IPS-11a (cell line): ENCODE results near the gene PTX4.

ENCODE experiments used
- H3K4me3 ChIP-seq: one replicate; pipeline ENCODE4 v1.5.1; 2013; ENCODE audit warnings: low read depth, low read length, control low read depth

PTX4 gene

GRCh38 chr16:1488619-1489018 lies at the start of gene PTX4:
Gene PTX4, minus strand, starts transcription at chr16:1488944. Its CDS starts 35 bp downstream, at chr16:1488909.
- H3K4me3 ChIP-seq, result no peak within 1 kb of the TSS

- no peak overlapping the region for H3K4me3 ChIP-seq
Observed at GRCh38 chr16:1537763-1538289, 49.1 kb upstream of the PTX4 start.

- H3K4me3 ChIP-seq, result no peak overlapping the region
Observed at GRCh38 chr16:1537138-1537577, 48.4 kb upstream of the PTX4 start.

- no peak overlapping the region for H3K4me3 ChIP-seq
Observed at GRCh38 chr16:1536601-1537000, 47.9 kb upstream of the PTX4 start.

GRCh38 chr16:1535391-1536291 lies 46.9 kb upstream of the PTX4 start:
- no peak overlapping the region for H3K4me3 ChIP-seq

- no peak overlapping the region for H3K4me3 ChIP-seq
Observed at GRCh38 chr16:1534021-1535020, 45.6 kb upstream of the PTX4 start.

- no peak within 1 kb of the TSS for H3K4me3 ChIP-seq
Observed at GRCh38 chr16:1533443-1533951, 44.8 kb upstream of the PTX4 start, which contains the start of gene TMEM204. Gene TMEM204, plus strand, starts transcription at chr16:1533666. Its CDS starts 610 bp downstream, at chr16:1534276.

GRCh38 chr16:1532771-1533170 lies 44.0 kb upstream of the PTX4 start:
- no peak overlapping the region for H3K4me3 ChIP-seq

GRCh38 chr16:1532081-1532760 lies 43.5 kb upstream of the PTX4 start:
- no peak overlapping the region for H3K4me3 ChIP-seq

GRCh38 chr16:1531638-1531910 lies 42.8 kb upstream of the PTX4 start:
- H3K4me3 ChIP-seq, result no peak overlapping the region

GRCh38 chr16:1530883-1531637 lies 42.3 kb upstream of the PTX4 start:
- H3K4me3 ChIP-seq, result no peak overlapping the region

- H3K4me3 ChIP-seq, result no peak overlapping the region
Observed at GRCh38 chr16:1530349-1530882, 41.7 kb upstream of the PTX4 start.

GRCh38 chr16:1528921-1529537 lies 40.3 kb upstream of the PTX4 start:
- no peak overlapping the region for H3K4me3 ChIP-seq

GRCh38 chr16:1527836-1528811 lies 39.4 kb upstream of the PTX4 start:
- H3K4me3 ChIP-seq, result no peak overlapping the region

- H3K4me3 ChIP-seq, result no peak overlapping the region
Observed at GRCh38 chr16:1526608-1527555, 38.1 kb upstream of the PTX4 start.

- no peak overlapping the region for H3K4me3 ChIP-seq
Observed at GRCh38 chr16:1525871-1526607, 37.3 kb upstream of the PTX4 start.
